Caco-2 (cell line): ENCODE data around the gene SEMA4C. TPM values are rescaled to one million over a fixed set of nuclear protein-coding genes. Genes with fewer than 3 reads are reported as not detected.

ENCODE experiments used
- BruUV-seq: library from RNA; stranded (reverse); fragments of 400-500 nt; replicated peaks from 2 replicates; lab custom pipeline; 2021; lab: Mats Ljungman, UMichigan
- CTCF ChIA-PET: fragments of 300-600 bp; sonication (Branson Sonifier 250); formaldehyde crosslinking; loops from one replicate; lab custom pipeline; 2022; ENCODE audit warnings: antibody characterized with exemption; lab: Charles Lee
- POLR2A ChIA-PET: fragments of 300-600 bp; sonication (Branson Sonifier 250); formaldehyde crosslinking; loops from one replicate; lab custom pipeline; 2022; ENCODE audit warnings: antibody characterized with exemption; lab: Charles Lee
- DNase-seq, 2 experiments: peaks; one replicate each; pipeline versions ENCODE4 v3.0.0 to v3.0.0-alpha.2; 2020 to 2022
- H3K27me3 ChIP-seq: replicated peaks from 2 replicates; pipeline ENCODE4 v1.6.0; 2011; ENCODE audit warnings: low read length; ENCODE audit not compliant: control insufficient read depth, insufficient read depth
- H3K36me3 ChIP-seq: 2 replicates; pipeline ENCODE4 v1.5.1; 2011; ENCODE audit warnings: low read length; ENCODE audit not compliant: control insufficient read depth, insufficient read depth
- H3K4me1 ChIP-seq: fragments of 250-450 bp; sonication (Bioruptor Pico); 2 replicates; pipeline ENCODE4 v1.5.1; 2020; ENCODE audit warnings: mild to moderate bottlenecking
- H3K4me3 ChIP-seq: 2 replicates; pipeline ENCODE4 v1.5.1; 2011; ENCODE audit warnings: low read depth, mild to moderate bottlenecking, control low read depth, low read length
- H3K9me3 ChIP-seq: fragments of 250-450 bp; sonication (Bioruptor Pico); 2 replicates; pipeline ENCODE4 v1.5.1; 2020; ENCODE audit warnings: mild to moderate bottlenecking, moderate library complexity
- H3K27ac Mint-ChIP-seq: one replicate; pipeline ENCODE4 v1.8.0; 2022; ENCODE audit warnings: mixed read lengths; ENCODE audit not compliant: unreplicated experiment
- H3K27me3 Mint-ChIP-seq: one replicate; pipeline ENCODE4 v1.8.0; 2022; ENCODE audit warnings: mixed read lengths; ENCODE audit not compliant: insufficient read depth, unreplicated experiment
- H3K36me3 Mint-ChIP-seq: one replicate; pipeline ENCODE4 v1.8.0; 2022; ENCODE audit warnings: mild to moderate bottlenecking, mixed read lengths; ENCODE audit not compliant: insufficient read depth, unreplicated experiment
- H3K4me1 Mint-ChIP-seq: one replicate; pipeline ENCODE4 v1.8.0; 2022; ENCODE audit warnings: low read depth, mixed read lengths; ENCODE audit not compliant: unreplicated experiment
- H3K4me3 Mint-ChIP-seq: one replicate; pipeline ENCODE4 v1.8.0; 2022; ENCODE audit warnings: mild to moderate bottlenecking, moderate library complexity, mixed read lengths; ENCODE audit not compliant: unreplicated experiment
- H3K9me3 Mint-ChIP-seq: one replicate; pipeline ENCODE4 v1.8.0; 2022; ENCODE audit warnings: mixed read lengths; ENCODE audit not compliant: unreplicated experiment
- intact Hi-C: fragments of 100-400 bp; cut with micrococcal nuclease; formaldehyde crosslinking; loops from one replicate; pipeline ENCODE4 v1.10.0; 2022; ENCODE audit not compliant: unreplicated experiment
- total RNA-seq: library from RNA; stranded (reverse); gene quantifications from 2 replicates; pipeline ENCODE4 v1.2.3, GENCODE V29; 2022
- TF ChIP-seq, protein P1 (sequence below), 2 experiments: fragments of 200-600 bp in 1 of 2; IDR thresholded peaks; 1 replicate in 1 of 2; 2 replicates in 1 of 2; pipeline versions ENCODE4 v1.5.1 to v1.8.0; 2011 to 2022; ENCODE audit warnings: antibody characterized with exemption in 1 of 2, control low read depth in 1 of 2, inconsistent platforms in 1 of 2, low read depth in 1 of 2, low read length in 1 of 2, mild to moderate bottlenecking in 1 of 2, moderate library complexity in 1 of 2; ENCODE audit not compliant: insufficient read depth in 1 of 2, severe bottlenecking in 1 of 2, unreplicated experiment in 1 of 2

SEMA4C gene
- total RNA-seq, 1 experiment from 2014 or later, result 29.9 TPM

DNA sequence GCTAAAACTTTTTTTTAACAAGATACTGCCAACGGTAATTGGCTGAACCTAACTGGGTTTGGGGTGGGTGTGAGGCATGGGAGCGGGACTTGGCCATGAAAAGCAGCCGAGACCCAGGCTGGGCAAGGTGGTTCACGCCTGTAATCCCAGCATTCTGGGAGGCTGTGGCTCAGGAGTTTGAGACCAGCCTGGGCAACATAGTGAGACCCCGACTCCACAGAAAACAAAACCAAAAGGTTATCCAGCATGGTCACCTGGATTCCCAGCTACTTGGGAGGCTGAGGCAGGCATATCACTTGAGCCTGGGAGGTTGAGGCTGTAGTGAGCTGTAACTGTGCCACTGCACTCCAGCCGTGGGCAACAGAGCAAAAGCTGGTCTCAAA lies 11.0 kb upstream of the SEMA4C start:
- ChIA-PET CTCF (interaction anchor here (1.0 to 2.0 kb wide), 3 partner anchors 12 to 232 kb away, joined by 3 to 12 read pairs (median 3); partner anchors contain the start of genes ANKRD36 and ANKRD39), POLR2A (no interaction called here)
- Histone ChIP-seq H3K36me3 (no peaks in the 10 kb centered on the region), H3K4me1 (peaks cover 3% of the 10 kb centered on the region; the same call in 1 of the 2 replicates), H3K27me3 (no peaks in the 10 kb centered on the region), H3K4me3 (no peak overlapping the region), H3K9me3 (no peaks in the 10 kb centered on the region)
- Mint-ChIP-seq H3K9me3 (no peaks in the 10 kb centered on the region), H3K27ac (peak overlapping the region; percentile 29), H3K4me1 (peaks cover 7% of the 10 kb centered on the region), H3K4me3 (no peak overlapping the region), H3K36me3 (no peaks in the 10 kb centered on the region), H3K27me3 (no peaks in the 10 kb centered on the region)
- intact Hi-C loops, result no loop called here
- TF ChIP-seq, protein P1, sequence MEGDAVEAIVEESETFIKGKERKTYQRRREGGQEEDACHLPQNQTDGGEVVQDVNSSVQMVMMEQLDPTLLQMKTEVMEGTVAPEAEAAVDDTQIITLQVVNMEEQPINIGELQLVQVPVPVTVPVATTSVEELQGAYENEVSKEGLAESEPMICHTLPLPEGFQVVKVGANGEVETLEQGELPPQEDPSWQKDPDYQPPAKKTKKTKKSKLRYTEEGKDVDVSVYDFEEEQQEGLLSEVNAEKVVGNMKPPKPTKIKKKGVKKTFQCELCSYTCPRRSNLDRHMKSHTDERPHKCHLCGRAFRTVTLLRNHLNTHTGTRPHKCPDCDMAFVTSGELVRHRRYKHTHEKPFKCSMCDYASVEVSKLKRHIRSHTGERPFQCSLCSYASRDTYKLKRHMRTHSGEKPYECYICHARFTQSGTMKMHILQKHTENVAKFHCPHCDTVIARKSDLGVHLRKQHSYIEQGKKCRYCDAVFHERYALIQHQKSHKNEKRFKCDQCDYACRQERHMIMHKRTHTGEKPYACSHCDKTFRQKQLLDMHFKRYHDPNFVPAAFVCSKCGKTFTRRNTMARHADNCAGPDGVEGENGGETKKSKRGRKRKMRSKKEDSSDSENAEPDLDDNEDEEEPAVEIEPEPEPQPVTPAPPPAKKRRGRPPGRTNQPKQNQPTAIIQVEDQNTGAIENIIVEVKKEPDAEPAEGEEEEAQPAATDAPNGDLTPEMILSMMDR (IDR thresholded peaks at IDR 0.05; ENCODE audit: insufficient read depth in 1 of 2, low read depth in 1 of 2, low read length in 1 of 2, severe bottlenecking in 1 of 2, unreplicated experiment in 1 of 2), result no peak
- DNase-seq, result no peak
- BruUV-seq, result no TSS peak

GRCh38 chr2:96879545-96880040 lies 9.7 kb upstream of the SEMA4C start:
- DNase-seq, result no peak
- Mint-ChIP-seq H3K4me3 (no peak overlapping the region), H3K27ac (no peak overlapping the region), H3K9me3 (no peaks in the 10 kb centered on the region), H3K27me3 (no peaks in the 10 kb centered on the region), H3K4me1 (peaks cover 7% of the 10 kb centered on the region), H3K36me3 (no peaks in the 10 kb centered on the region)
- Histone ChIP-seq H3K4me3 (no peak overlapping the region), H3K36me3 (no peaks in the 10 kb centered on the region), H3K4me1 (peaks cover 3% of the 10 kb centered on the region; the same call in 1 of the 2 replicates), H3K27me3 (no peaks in the 10 kb centered on the region), H3K9me3 (no peaks in the 10 kb centered on the region)
- ChIA-PET POLR2A (no interaction called here), CTCF (interaction anchor here (1.0 to 2.0 kb wide), 3 partner anchors 11 to 233 kb away, joined by 3 to 12 read pairs (median 3); partner anchors contain the start of genes ANKRD36 and ANKRD39)
- TF ChIP-seq, protein P1 (IDR thresholded peaks at IDR 0.05; ENCODE audit: insufficient read depth in 1 of 2, low read depth in 1 of 2, low read length in 1 of 2, severe bottlenecking in 1 of 2, unreplicated experiment in 1 of 2), result no peak
- intact Hi-C loops, result no loop called here
- no TSS peak for BruUV-seq

DNA sequence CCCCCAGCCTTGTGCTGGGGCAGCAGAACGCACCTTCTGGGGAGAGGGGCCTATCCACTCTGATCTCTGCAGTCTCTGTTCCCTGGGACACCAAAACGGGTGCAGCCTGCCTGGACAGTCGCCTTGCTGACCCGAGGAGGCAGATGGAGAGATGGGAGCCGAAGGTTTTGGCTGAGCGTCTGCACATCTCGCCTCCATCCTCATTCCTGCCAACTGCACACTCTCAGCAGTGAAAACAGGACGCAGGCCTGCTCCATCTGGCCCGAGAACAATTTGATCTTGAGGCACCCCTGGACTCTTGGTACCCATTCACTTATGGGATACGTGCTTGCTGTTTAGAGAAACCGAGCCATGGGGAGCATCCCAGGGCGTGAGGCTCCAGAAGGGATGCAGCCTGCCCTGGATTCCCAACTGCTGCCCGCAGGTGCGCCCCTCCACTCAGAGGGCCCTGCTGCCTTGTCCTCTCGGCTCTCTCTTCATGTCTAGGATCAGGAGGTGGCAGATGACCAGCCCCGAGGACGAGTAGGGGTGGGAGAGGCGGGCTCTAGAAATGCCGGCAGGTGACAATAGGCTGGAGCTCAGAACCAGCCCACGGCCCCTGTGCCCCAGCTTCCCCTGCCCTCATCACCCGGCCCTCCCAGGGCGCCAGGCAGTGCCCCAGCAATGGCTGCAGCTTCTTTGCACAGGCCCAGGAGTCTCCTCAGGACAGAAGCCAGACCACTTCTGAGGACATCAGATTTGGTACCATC lies 9.1 kb upstream of the SEMA4C start:
- no TSS peak for BruUV-seq
- Histone ChIP-seq H3K9me3 (no peaks in the 10 kb centered on the region), H3K4me3 (no peak overlapping the region), H3K27me3 (no peaks in the 10 kb centered on the region), H3K36me3 (no peaks in the 10 kb centered on the region), H3K4me1 (peaks cover 3% of the 10 kb centered on the region; the same call in 1 of the 2 replicates)
- CTCF ChIA-PET, result interaction anchor here (2.0 kb wide), 1 partner anchor 10 kb away, joined by 12 read pairs; no protein-coding TSS in a partner anchor
- no peaks in the 10 kb centered on the region for H3K9me3 Mint-ChIP-seq
- no peaks in the 10 kb centered on the region for H3K36me3 Mint-ChIP-seq
- H3K27ac Mint-ChIP-seq, result no peak overlapping the region
- H3K4me1 Mint-ChIP-seq, result peaks cover 7% of the 10 kb centered on the region
- POLR2A ChIA-PET, result no interaction called here
- H3K4me3 Mint-ChIP-seq, result no peak overlapping the region
- no peak for DNase-seq
- intact Hi-C loops, result no loop called here
- TF ChIP-seq, protein P1 (IDR thresholded peaks at IDR 0.05; ENCODE audit: insufficient read depth in 1 of 2, low read depth in 1 of 2, low read length in 1 of 2, severe bottlenecking in 1 of 2, unreplicated experiment in 1 of 2), result no peak
- no peaks in the 10 kb centered on the region for H3K27me3 Mint-ChIP-seq
